ENCODE results near the gene CMTM6. TPM values are rescaled to one million over a fixed set of nuclear protein-coding genes. Genes with fewer than 3 reads are reported as not detected.
"Not testable (repeated sequence)": the region's sequence is repeated elsewhere in the genome, so short reads cannot be mapped to it uniquely, and the experiment has no call there.

The CMTM6 gene
- total RNA-seq, 1 donor from 2014 or later: 70.2 TPM

DNA sequence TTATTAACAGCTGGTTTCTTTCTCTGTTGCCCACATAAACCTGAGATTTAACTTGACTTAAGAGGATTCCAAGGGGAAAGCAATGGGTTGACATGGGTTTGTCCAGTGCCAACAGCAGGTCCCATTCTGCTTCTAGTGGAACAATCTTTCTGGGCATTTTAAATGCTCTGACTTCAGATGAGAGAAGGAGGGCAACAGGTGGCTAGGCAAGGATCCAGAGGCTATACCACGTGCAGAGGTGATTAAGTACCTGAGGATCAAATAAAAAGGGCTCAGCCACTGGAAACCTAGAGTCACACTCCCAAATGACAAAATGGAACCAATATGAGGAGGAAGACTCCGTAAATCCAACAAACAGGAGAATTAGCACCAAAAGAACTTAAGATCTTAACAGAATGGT is 28.5 kb downstream of the CMTM6 start:
- H3K9me3 ChIP-seq (ENCODE audit: low read depth): no peaks in the 10 kb centered on the region
- H3K4me1 ChIP-seq: no peaks in the 10 kb centered on the region
- no peak overlapping the region for H3K4me3 ChIP-seq
- Mint-ChIP-seq H3K27ac (no peak overlapping the region), H3K4me1 (peaks cover 5% of the 10 kb centered on the region), H3K27me3 (ENCODE audit: insufficient read depth, low read depth) (no peaks in the 10 kb centered on the region), H3K36me3 (peaks cover 29% of the 10 kb centered on the region), H3K9me3 (no peaks in the 10 kb centered on the region), H3K4me3 (no peak overlapping the region)
- H3K36me3 ChIP-seq: no peaks in the 10 kb centered on the region
- no peak overlapping the region for H3K9ac ChIP-seq
- no peak overlapping the region for H2AFZ ChIP-seq (replicated peaks)
- H3K4me2 ChIP-seq: no peak overlapping the region
- H3K27me3 ChIP-seq: no peaks in the 10 kb centered on the region
- no peak overlapping the region for H3K27ac ChIP-seq
- H4K20me1 ChIP-seq (ENCODE audit: low read depth): no peaks in the 10 kb centered on the region
- H3K79me2 ChIP-seq (ENCODE audit: low read depth): no peaks in the 10 kb centered on the region
- DNase-seq (ENCODE audit: low spot score): no peak
- H3F3A ChIP-seq (ENCODE audit: low read depth): no peaks in the 10 kb centered on the region
- TF ChIP-seq EZH2phosphoT487 (IDR thresholded peaks at IDR 0.05) (no peak), EZH2 (IDR thresholded peaks at IDR 0.05) (no peak)
- TF ChIP-seq, protein P1, sequence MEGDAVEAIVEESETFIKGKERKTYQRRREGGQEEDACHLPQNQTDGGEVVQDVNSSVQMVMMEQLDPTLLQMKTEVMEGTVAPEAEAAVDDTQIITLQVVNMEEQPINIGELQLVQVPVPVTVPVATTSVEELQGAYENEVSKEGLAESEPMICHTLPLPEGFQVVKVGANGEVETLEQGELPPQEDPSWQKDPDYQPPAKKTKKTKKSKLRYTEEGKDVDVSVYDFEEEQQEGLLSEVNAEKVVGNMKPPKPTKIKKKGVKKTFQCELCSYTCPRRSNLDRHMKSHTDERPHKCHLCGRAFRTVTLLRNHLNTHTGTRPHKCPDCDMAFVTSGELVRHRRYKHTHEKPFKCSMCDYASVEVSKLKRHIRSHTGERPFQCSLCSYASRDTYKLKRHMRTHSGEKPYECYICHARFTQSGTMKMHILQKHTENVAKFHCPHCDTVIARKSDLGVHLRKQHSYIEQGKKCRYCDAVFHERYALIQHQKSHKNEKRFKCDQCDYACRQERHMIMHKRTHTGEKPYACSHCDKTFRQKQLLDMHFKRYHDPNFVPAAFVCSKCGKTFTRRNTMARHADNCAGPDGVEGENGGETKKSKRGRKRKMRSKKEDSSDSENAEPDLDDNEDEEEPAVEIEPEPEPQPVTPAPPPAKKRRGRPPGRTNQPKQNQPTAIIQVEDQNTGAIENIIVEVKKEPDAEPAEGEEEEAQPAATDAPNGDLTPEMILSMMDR (IDR thresholded peaks at IDR 0.05): no peak

DNA sequence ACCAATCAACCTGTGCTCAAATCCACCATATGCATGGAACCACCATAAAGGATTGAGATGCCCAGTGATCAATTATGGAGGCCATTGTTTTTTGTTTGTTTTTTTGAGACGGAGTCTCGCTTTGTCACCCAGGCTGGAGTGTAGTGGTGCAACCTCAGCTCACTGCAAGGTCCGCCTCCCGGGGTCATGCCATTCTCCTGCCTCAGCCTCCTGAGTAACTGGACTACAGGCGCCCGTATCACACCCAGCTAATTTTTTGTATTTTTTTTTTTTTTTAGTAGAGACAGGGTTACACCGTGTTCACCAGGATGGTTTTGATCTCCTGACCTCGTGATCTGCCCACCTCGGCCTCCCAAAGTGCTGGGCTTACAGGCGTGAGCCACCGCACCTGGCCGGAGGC is 30.5 kb downstream of the CMTM6 start:
- not testable (repeated sequence) for H3K27ac ChIP-seq; H3K27ac Mint-ChIP-seq; DNase-seq (ENCODE audit: low spot score); H3K9ac ChIP-seq; H3K27me3 Mint-ChIP-seq (ENCODE audit: insufficient read depth, low read depth); H4K20me1 ChIP-seq (ENCODE audit: low read depth); H3K4me1 ChIP-seq; H3K36me3 ChIP-seq; H3K27me3 ChIP-seq; H3K9me3 ChIP-seq (ENCODE audit: low read depth); H3K4me2 ChIP-seq; H3K4me1 Mint-ChIP-seq; H3K9me3 Mint-ChIP-seq; H3K79me2 ChIP-seq (ENCODE audit: low read depth); H3K4me3 ChIP-seq; H3F3A ChIP-seq (ENCODE audit: low read depth); H3K4me3 Mint-ChIP-seq; H2AFZ ChIP-seq (replicated peaks)
- peaks cover 20% of the 10 kb centered on the region for H3K36me3 Mint-ChIP-seq

DNA sequence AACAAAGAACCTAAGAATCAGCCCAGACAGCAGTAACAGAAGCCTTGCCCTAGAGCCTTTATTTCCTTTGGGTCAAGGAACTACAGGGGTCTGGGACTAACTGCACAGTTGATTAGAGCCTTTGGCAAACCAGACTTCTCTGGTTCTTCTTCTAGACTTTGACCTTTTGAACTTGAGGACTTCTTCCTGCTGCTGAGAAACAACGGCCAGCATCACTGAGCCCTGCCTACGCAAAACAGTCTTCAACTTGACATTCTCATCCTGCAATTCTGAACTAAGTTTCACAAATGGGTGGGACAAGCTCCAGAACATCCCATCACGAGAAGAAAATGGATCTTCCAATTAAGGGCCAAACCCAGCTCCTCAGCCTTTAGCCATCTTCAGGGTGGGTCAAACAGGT is 31.4 kb downstream of the CMTM6 start:
- H3K27ac Mint-ChIP-seq: no peak overlapping the region
- H3K27me3 Mint-ChIP-seq (ENCODE audit: insufficient read depth, low read depth): peaks cover 4% of the 10 kb centered on the region
- Histone ChIP-seq H3K4me3 (no peak overlapping the region), H3F3A (ENCODE audit: low read depth) (no peaks in the 10 kb centered on the region), H3K79me2 (ENCODE audit: low read depth) (no peaks in the 10 kb centered on the region), H3K4me1 (no peaks in the 10 kb centered on the region), H3K36me3 (no peaks in the 10 kb centered on the region), H4K20me1 (ENCODE audit: low read depth) (no peaks in the 10 kb centered on the region), H3K4me2 (no peak overlapping the region), H3K9me3 (ENCODE audit: low read depth) (no peaks in the 10 kb centered on the region), H3K9ac (no peak overlapping the region), H2AFZ (replicated peaks) (no peak overlapping the region), H3K27ac (no peak overlapping the region), H3K27me3 (no peaks in the 10 kb centered on the region)
- H3K36me3 Mint-ChIP-seq: peaks cover 18% of the 10 kb centered on the region
- peaks cover 10% of the 10 kb centered on the region for H3K4me1 Mint-ChIP-seq
- no peak overlapping the region for H3K4me3 Mint-ChIP-seq
- no peaks in the 10 kb centered on the region for H3K9me3 Mint-ChIP-seq
- no peak for TF ChIP-seq EZH2 (IDR thresholded peaks at IDR 0.05)
- TF ChIP-seq EZH2phosphoT487 (IDR thresholded peaks at IDR 0.05): no peak
- TF ChIP-seq, protein P1 (IDR thresholded peaks at IDR 0.05): no peak
- DNase-seq (ENCODE audit: low spot score): no peak

DNA sequence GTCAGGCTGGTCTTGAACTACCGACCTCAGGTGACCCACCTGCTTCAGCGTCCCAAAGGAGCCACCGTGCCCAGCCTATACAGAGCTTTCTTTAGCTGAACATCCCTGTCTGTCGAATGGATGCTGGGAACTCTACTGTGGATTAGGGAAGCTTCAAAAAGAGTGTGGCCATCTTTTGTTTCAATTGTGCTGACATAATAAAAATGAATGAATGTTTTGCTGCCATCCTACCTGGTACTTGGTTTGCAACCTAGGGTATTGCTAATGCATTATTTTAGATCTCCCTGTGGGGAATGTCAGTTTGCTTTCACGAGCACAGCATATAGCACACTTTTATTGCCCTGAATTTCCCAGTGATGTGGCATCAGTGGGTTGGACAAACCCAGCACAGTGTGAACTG is 32.3 kb downstream of the CMTM6 start:
- Histone ChIP-seq H3K79me2 (ENCODE audit: low read depth) (no peaks in the 10 kb centered on the region), H2AFZ (replicated peaks) (no peak overlapping the region), H3F3A (ENCODE audit: low read depth) (no peaks in the 10 kb centered on the region), H3K9me3 (ENCODE audit: low read depth) (no peaks in the 10 kb centered on the region), H4K20me1 (ENCODE audit: low read depth) (no peaks in the 10 kb centered on the region), H3K4me3 (no peak overlapping the region), H3K27me3 (no peaks in the 10 kb centered on the region), H3K36me3 (no peaks in the 10 kb centered on the region), H3K9ac (no peak overlapping the region), H3K4me2 (no peak overlapping the region), H3K4me1 (peaks cover 3% of the 10 kb centered on the region), H3K27ac (no peak overlapping the region)
- no peak for TF ChIP-seq EZH2phosphoT487 (IDR thresholded peaks at IDR 0.05)
- Mint-ChIP-seq H3K36me3 (peaks cover 22% of the 10 kb centered on the region), H3K4me3 (no peak overlapping the region), H3K27me3 (ENCODE audit: insufficient read depth, low read depth) (peaks cover 4% of the 10 kb centered on the region), H3K9me3 (no peaks in the 10 kb centered on the region), H3K4me1 (peaks cover 19% of the 10 kb centered on the region), H3K27ac (no peak overlapping the region)
- no peak for DNase-seq (ENCODE audit: low spot score)
